Ishikawa (cell line): ENCODE results near the gene HERC3.

Source experiments
- CEBPB ChIP-seq: IDR thresholded peaks from 2 replicates; pipeline ENCODE4 v1.6.1; 2012
- EP300 ChIP-seq: IDR thresholded peaks from 2 replicates; pipeline ENCODE4 v1.6.1; 2012; ENCODE audit warnings: borderline replicate concordance
- MAX ChIP-seq: IDR thresholded peaks from 2 replicates; pipeline ENCODE4 v1.6.1; 2012
- RAD21 ChIP-seq: IDR thresholded peaks from 2 replicates; pipeline ENCODE4 v1.6.1; 2012; ENCODE audit warnings: low read depth
- REST ChIP-seq: IDR thresholded peaks from 2 replicates; pipeline ENCODE4 v1.6.1; 2012; ENCODE audit warnings: low read depth, mild to moderate bottlenecking
- TAF1 ChIP-seq: IDR thresholded peaks from 2 replicates; pipeline ENCODE4 v1.6.1; 2012; ENCODE audit warnings: low read depth, mild to moderate bottlenecking
- TEAD4 ChIP-seq: IDR thresholded peaks from 2 replicates; pipeline ENCODE4 v1.6.1; 2012

DNA sequence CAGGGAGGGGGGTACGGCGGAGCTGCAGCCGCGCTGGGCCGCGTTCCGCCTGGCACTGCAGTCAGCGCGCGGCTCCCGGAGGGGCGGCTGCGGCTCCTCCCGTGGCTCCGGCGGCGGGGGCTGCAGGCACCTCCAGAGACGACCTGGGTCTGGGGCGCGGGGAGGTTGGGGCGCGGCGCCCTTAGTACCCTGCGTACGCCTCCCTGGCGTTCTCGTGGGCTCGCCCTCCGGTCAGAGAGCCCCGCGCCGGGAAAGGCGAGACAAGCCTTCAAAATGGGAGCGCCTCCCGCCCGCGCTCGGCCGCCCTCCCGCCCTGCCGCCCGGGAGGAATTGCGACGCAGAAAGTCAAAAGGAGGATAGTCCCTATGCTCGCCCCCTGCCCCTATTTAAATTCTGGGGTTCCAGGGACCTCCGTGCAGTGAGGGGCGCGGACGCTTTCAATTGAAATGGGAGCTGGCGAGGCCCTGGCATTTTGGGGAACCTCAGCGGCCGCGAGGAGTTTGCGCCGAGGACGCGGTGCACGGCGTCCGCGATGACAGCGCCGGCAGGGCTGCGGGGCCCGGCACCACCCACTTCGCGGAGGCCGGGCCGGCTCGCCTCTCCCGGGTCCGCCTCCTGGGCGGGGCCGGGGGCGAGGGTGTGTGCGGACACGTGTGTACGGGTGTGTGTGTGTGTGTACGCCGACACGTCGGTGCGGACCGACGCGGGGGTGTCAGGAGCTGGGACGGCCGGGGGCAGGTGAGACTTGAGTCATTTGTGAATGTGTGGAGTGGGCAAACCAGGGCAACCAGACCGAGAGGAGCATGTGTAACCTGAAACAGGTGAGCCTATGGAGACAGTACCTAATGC is 544 bp downstream of the HERC3 start:
- no peak for TF ChIP-seq RAD21
- TF ChIP-seq MAX, result peak; percentile 93
- no peak for TF ChIP-seq TAF1
- TF ChIP-seq CEBPB, result no peak
- TF ChIP-seq TEAD4, result no peak
- no peak for TF ChIP-seq EP300
- no peak for TF ChIP-seq REST
